GM23248 (cell line): ENCODE data around the gene IGFBP6. TPM values are rescaled to one million over a fixed set of nuclear protein-coding genes. Genes with fewer than 3 reads are reported as not detected.

ENCODE experiments used
- DNase-seq: peaks from one replicate; pipeline ENCODE4 v3.0.0-alpha.2; 2015
- H2AFZ ChIP-seq: fragments of 200-600 bp; sonication (generic); 2 replicates; pipeline ENCODE4 v1.6.1; 2016; ENCODE audit warnings: antibody characterized with exemption
- H3F3A ChIP-seq: fragments of 200-600 bp; sonication (generic); 2 replicates; pipeline ENCODE4 v1.6.1; 2016; ENCODE audit warnings: mild to moderate bottlenecking, antibody characterized with exemption, mixed run types; ENCODE audit not compliant: insufficient read depth
- H3K27ac ChIP-seq: fragments of 200-600 bp; sonication (generic); 2 replicates; pipeline ENCODE4 v1.5.1; 2016; ENCODE audit warnings: mild to moderate bottlenecking
- H3K27me3 ChIP-seq: fragments of 200-600 bp; sonication (generic); replicated peaks from 2 replicates; pipeline ENCODE4 v1.6.1; 2016; ENCODE audit warnings: mild to moderate bottlenecking; ENCODE audit not compliant: insufficient read depth
- H3K36me3 ChIP-seq: fragments of 200-600 bp; sonication (generic); 2 replicates; pipeline ENCODE4 v1.6.1; 2016; ENCODE audit warnings: low read depth, mild to moderate bottlenecking
- H3K4me1 ChIP-seq: fragments of 200-600 bp; sonication (generic); 2 replicates; pipeline ENCODE4 v1.6.1; 2016; ENCODE audit warnings: mild to moderate bottlenecking; ENCODE audit not compliant: insufficient read depth
- H3K4me2 ChIP-seq: fragments of 200-600 bp; sonication (generic); one replicate; pipeline ENCODE4 v1.6.1; 2016; ENCODE audit warnings: mild to moderate bottlenecking; ENCODE audit not compliant: unreplicated experiment
- H3K4me3 ChIP-seq: fragments of 200-600 bp; sonication (generic); 2 replicates; pipeline ENCODE4 v1.5.1; 2016; ENCODE audit warnings: mild to moderate bottlenecking
- H3K79me2 ChIP-seq: fragments of 200-600 bp; sonication (generic); 2 replicates; pipeline ENCODE4 v1.6.1; 2016; ENCODE audit warnings: mild to moderate bottlenecking; ENCODE audit not compliant: insufficient read depth
- H3K9ac ChIP-seq: fragments of 200-600 bp; sonication (generic); 2 replicates; pipeline ENCODE4 v1.6.1; 2016; ENCODE audit warnings: mild to moderate bottlenecking
- H3K9me2 ChIP-seq: fragments of 200-600 bp; sonication (generic); 2 replicates; pipeline ENCODE4 v1.6.1; 2016; ENCODE audit warnings: mixed run types, mild to moderate bottlenecking, moderate library complexity; ENCODE audit not compliant: insufficient read depth
- H3K9me3 ChIP-seq: fragments of 200-600 bp; sonication (generic); one replicate; pipeline ENCODE4 v1.6.1; 2017; ENCODE audit warnings: low read depth
- H4K20me1 ChIP-seq: fragments of 200-600 bp; sonication (generic); 2 replicates; pipeline ENCODE4 v1.6.0; 2016; ENCODE audit not compliant: insufficient read depth
- EZH2 ChIP-seq: fragments of 200-600 bp; sonication (generic); IDR thresholded peaks from 2 replicates; pipeline ENCODE4 v1.6.1; 2018; ENCODE audit warnings: antibody characterized with exemption, mild to moderate bottlenecking; ENCODE audit not compliant: insufficient read depth, poor library complexity, severe bottlenecking
- EZH2phosphoT487 ChIP-seq: fragments of 200-600 bp; sonication (generic); IDR thresholded peaks from 2 replicates; pipeline ENCODE4 v1.6.1; 2018; ENCODE audit warnings: antibody characterized with exemption, moderate library complexity, mild to moderate bottlenecking, low read depth; ENCODE audit not compliant: insufficient read depth
- WGBS, 2 experiments: methylation state at CpG; one replicate each; pipeline ENCODE4 v1.1.6; 2015 to 2017; ENCODE audit warnings: low lambda C conversion rate in 2 of 2, low coverage in 1 of 2; ENCODE audit errors: missing lambda C conversion rate in 2 of 2; 5-methylcytosine and 5-hydroxymethylcytosine counted together
- in situ Hi-C: fragments of 300-500 bp; cut with MboI; formaldehyde crosslinking; loops from 2 replicates; pipeline ENCODE4 v1.15.0; 2020
- polyA plus RNA-seq: library from polyadenylated mRNA; unstranded; fragments of >200 nt; fragmentation: Nextera tagmentation; extraction: Ambion mirVana; gene quantifications from 2 replicates; pipeline ENCODE4 v1.2.1, GENCODE V29; 2016
- total RNA-seq: library from RNA; depleted of rRNA; stranded (reverse); fragments of >200 nt; shearing (Covaris generic); gene quantifications from 2 replicates; pipeline ENCODE4 v1.2.3, GENCODE V29; 2014

IGFBP6 gene
- total and polyA plus RNA-seq, 2 experiments from 2014 or later: 1,614 to 1,827 TPM

- H3K4me3 ChIP-seq: no peak overlapping the region
- no peaks in the 10 kb centered on the region for H3K79me2 ChIP-seq
- H3K4me1 ChIP-seq: peaks cover 30% of the 10 kb centered on the region
- no peak overlapping the region for H3K27ac ChIP-seq
- WGBS, 2 experiments: 77 to 81% methylated on average over 27 to 35 of the region's 35 CpGs
- TF ChIP-seq EZH2 (no peak), EZH2phosphoT487 (no peak)
- no peak overlapping the region for H2AFZ ChIP-seq
- no peaks in the 10 kb centered on the region for H3K27me3 ChIP-seq
- no peaks in the 10 kb centered on the region for H3K9me3 ChIP-seq
- in situ Hi-C loops: no loop called here
- no peak for DNase-seq
- H3K9ac ChIP-seq: no peak overlapping the region
- peaks cover 4% of the 10 kb centered on the region; the same call in 1 of the 2 replicates for H3K36me3 ChIP-seq
- H4K20me1 ChIP-seq: no peaks in the 10 kb centered on the region
- no peak overlapping the region for H3K4me2 ChIP-seq
- no peaks in the 10 kb centered on the region for H3K9me2 ChIP-seq
- peaks cover 31% of the 10 kb centered on the region for H3F3A ChIP-seq
These were observed 38.6 kb upstream of the IGFBP6 start for GRCh38 chr12:53058674-53059433.

GRCh38 chr12:53059434-53060063, 37.9 kb upstream of the IGFBP6 start:
- peaks cover 29% of the 10 kb centered on the region for H3K4me1 ChIP-seq
- no peaks in the 10 kb centered on the region for H3K79me2 ChIP-seq
- WGBS, 2 experiments: 90 to 92% methylated on average over 23 to 24 of the region's 24 CpGs
- no peak for DNase-seq
- in situ Hi-C loops: no loop called here
- no peak overlapping the region for H2AFZ ChIP-seq
- H3K4me3 ChIP-seq: no peak overlapping the region
- no peak for TF ChIP-seq EZH2
- no peak for TF ChIP-seq EZH2phosphoT487
- H3K4me2 ChIP-seq: no peak overlapping the region
- peaks cover 38% of the 10 kb centered on the region for H3F3A ChIP-seq
- no peak overlapping the region for H3K9ac ChIP-seq
- H3K36me3 ChIP-seq: peaks cover 7% of the 10 kb centered on the region; the same call in 1 of the 2 replicates
- no peaks in the 10 kb centered on the region for H3K9me3 ChIP-seq
- H3K9me2 ChIP-seq: no peaks in the 10 kb centered on the region
- H3K27ac ChIP-seq: no peak overlapping the region
- no peaks in the 10 kb centered on the region for H4K20me1 ChIP-seq
- H3K27me3 ChIP-seq: no peaks in the 10 kb centered on the region

GRCh38 chr12:53060064-53060720, 37.3 kb upstream of the IGFBP6 start:
- no peak for DNase-seq
- no peaks in the 10 kb centered on the region for H4K20me1 ChIP-seq
- H3K4me2 ChIP-seq: no peak overlapping the region
- H3K9me3 ChIP-seq: no peaks in the 10 kb centered on the region
- no peaks in the 10 kb centered on the region for H3K27me3 ChIP-seq
- TF ChIP-seq EZH2phosphoT487 (no peak), EZH2 (no peak)
- peaks cover 23% of the 10 kb centered on the region for H3K4me1 ChIP-seq
- H3K9ac ChIP-seq: no peak overlapping the region
- H3K4me3 ChIP-seq: no peak overlapping the region
- peaks cover 44% of the 10 kb centered on the region for H3F3A ChIP-seq
- 85 to 89% methylated on average over 17 of the region's 17 CpGs for WGBS, 2 experiments
- H3K79me2 ChIP-seq: no peaks in the 10 kb centered on the region
- H3K36me3 ChIP-seq: peaks cover 7% of the 10 kb centered on the region; the same call in 1 of the 2 replicates
- H2AFZ ChIP-seq: no peak overlapping the region
- no peak overlapping the region for H3K27ac ChIP-seq
- no peaks in the 10 kb centered on the region for H3K9me2 ChIP-seq
- in situ Hi-C loops: no loop called here

GRCh38 chr12:53060721-53061276, 36.7 kb upstream of the IGFBP6 start:
- no peak overlapping the region for H3K4me2 ChIP-seq
- in situ Hi-C loops: no loop called here

More at GRCh38 chr12:53060721-53061276, 36.7 kb upstream of the IGFBP6 start:
- H2AFZ ChIP-seq: no peak overlapping the region
- H3K79me2 ChIP-seq: no peaks in the 10 kb centered on the region
- H3K4me1 ChIP-seq: peaks cover 20% of the 10 kb centered on the region
- H3K4me3 ChIP-seq: no peak overlapping the region
- H3K27ac ChIP-seq: no peak overlapping the region
- no peaks in the 10 kb centered on the region for H3K9me2 ChIP-seq
- no peaks in the 10 kb centered on the region for H3K9me3 ChIP-seq
- WGBS, 2 experiments: 80 to 81% methylated on average over 16 to 18 of the region's 18 CpGs
- peaks cover 7% of the 10 kb centered on the region; the same call in 1 of the 2 replicates for H3K36me3 ChIP-seq
- peaks cover 50% of the 10 kb centered on the region for H3F3A ChIP-seq
- DNase-seq: no peak
- no peak overlapping the region for H3K9ac ChIP-seq
- TF ChIP-seq EZH2 (no peak), EZH2phosphoT487 (no peak)
- no peaks in the 10 kb centered on the region for H4K20me1 ChIP-seq
- no peaks in the 10 kb centered on the region for H3K27me3 ChIP-seq
